Cardiac atrium fibroblast (primary cell): ENCODE measurements around the gene TC2N. TPM values are rescaled to one million over a fixed set of nuclear protein-coding genes. Genes with fewer than 3 reads are reported as not detected.

ENCODE experiments used
- total RNA-seq: library from RNA; depleted of rRNA; stranded (reverse); fragments of >200 nt; gene quantifications from 2 replicates; pipeline ENCODE4 v1.2.3, GENCODE V29; 2015

Gene TC2N
- total RNA-seq, result 0.97 and 1.3 TPM in 2 replicates

DNA sequence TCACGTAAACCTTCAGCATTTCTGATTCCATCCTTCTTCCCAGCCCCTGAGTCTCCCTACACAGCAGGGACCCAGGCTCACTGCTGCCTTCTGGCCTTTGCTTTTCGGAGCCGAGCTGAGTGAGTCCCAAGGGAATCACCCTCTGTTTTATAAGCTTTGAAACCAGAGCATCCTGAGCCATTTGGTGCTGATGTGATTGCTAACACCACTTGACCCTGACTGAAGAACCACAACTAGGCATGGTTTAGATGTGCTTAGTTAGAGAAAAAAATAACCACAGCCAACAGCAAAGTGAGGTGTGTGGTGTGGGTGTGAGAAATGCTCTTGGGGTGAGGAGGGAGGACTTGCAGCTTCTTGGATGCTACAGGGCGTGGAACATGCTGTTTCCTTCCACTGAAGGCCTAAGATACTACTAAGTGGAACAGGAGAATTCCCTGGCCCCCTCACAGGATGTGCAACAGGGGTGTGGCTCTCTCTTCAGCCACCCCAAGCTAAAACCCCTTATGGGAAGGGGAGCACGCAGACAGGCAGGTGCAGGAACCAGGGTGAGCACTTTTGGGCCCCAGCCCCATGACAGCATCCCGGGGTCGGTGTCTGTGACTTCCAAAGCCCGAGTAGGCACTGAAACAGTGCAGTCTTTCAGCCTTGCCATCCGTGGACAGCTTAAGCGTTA, at the start of gene TC2N:
Gene TC2N, minus strand, starts transcription at position 221 of the 673 bp plus-strand sequence. CDS start 53,767 bp downstream, outside the sequence.

DNA sequence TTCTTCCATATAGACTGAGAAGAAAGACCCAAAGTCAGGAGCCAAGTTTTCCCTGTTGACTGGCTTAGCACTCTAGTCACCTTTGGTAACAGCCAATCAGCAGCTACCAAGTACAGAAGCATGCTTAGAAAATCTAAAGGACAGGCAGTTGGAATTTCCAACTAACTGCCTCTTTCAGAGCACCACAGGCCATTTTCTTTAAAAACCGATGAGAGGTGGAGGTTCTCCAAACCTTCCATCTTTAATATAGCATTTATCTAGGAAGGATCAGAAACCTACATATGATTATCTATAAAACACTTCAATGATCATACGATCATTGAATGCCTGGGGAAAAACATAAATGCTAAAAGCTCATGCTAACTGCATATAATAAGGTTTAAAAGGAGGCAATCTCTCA, 135.3 kb downstream of the TC2N start, which contains the start of gene CATSPERB:
Gene CATSPERB, minus strand, starts transcription at position 101 of the 400 bp plus-strand sequence. CDS start 2,607 bp downstream, outside the sequence.

Other genes with a start within 250 kb of the TC2N start
- 0.16 TPM in 1 of 2 replicates, not detected in the other for gene CATSPERB, start 135.4 kb downstream of the TC2N start, total RNA-seq
- 58.3 and 74.8 TPM in 2 replicates for gene FBLN5, start 80.2 kb upstream of the TC2N start, total RNA-seq
- gene TRIP11, start 172.5 kb upstream of the TC2N start, total RNA-seq, result 28.5 and 35.9 TPM in 2 replicates
- 20.2 and 42.9 TPM in 2 replicates for gene ATXN3, start 239.0 kb upstream of the TC2N start, total RNA-seq